Measurements from ENCODE around the gene PVR. TPM values are rescaled to one million over a fixed set of nuclear protein-coding genes. Genes with fewer than 3 reads are reported as not detected.

The PVR gene
- total RNA-seq, 1 donor from 2014 or later = 14.8 TPM

DNA sequence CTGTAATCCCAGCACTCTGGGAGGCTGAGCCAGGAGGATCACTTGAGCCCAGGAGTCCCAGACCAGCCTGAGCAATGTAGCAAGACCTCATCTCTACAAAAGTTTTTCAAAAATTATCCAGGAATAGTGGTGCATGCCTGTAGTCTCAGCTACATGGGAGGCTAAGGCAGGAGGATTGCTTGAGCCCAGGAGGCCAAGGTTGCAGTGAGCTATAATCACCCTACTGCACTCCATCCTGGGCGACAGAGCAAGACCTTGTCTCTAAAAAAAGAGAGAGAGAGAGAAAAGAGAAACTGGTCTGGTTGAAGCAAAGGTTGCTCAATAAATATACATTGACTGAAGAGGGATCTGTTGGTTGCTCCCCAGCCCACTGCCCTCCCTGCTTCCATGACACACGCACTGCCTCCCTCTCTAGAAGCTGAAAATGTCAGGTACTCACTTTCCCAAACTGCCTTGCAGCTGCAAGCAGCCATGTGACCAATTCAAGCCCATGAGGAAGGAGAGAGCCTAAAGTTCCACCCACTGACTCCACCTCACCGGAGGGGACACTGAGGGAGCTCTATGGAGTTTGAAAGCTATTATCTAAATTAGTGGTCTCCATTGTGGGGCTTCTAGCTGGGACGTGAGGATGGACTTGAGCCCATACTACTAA lies 69.3 kb downstream of the PVR start:
- H3K36me3 Mint-ChIP-seq (ENCODE audit: low read depth, unreplicated experiment) = peaks cover 9% of the 10 kb centered on the region
- no peak overlapping the region for H3K27ac Mint-ChIP-seq (ENCODE audit: unreplicated experiment)
- no peak for DNase-seq (ENCODE audit: low spot score)
- TF ChIP-seq CTCF (IDR thresholded peaks at IDR 0.05; ENCODE audit: unreplicated experiment) = no peak
- no peaks in the 10 kb centered on the region for H3K9me3 Mint-ChIP-seq (ENCODE audit: unreplicated experiment)
- H3K27me3 Mint-ChIP-seq (ENCODE audit: unreplicated experiment) = no peaks in the 10 kb centered on the region
- H3K4me3 Mint-ChIP-seq (ENCODE audit: unreplicated experiment) = no peak overlapping the region
- peaks cover 12% of the 10 kb centered on the region for H3K4me1 Mint-ChIP-seq (ENCODE audit: unreplicated experiment)

Small RNA genes within 50 kb of the gene (microRNA-seq; reads per million reads assigned to microRNA genes)
- gene MIR4531 (ENCODE audit: unreplicated experiment) = not detected

Other genes starting within 250 kb of the PVR start
- 3.2 TPM for gene ZNF285, start 242.3 kb upstream of the PVR start, total RNA-seq (ENCODE audit: unreplicated experiment)
- gene ZNF229, start 195.4 kb upstream of the PVR start, total RNA-seq (ENCODE audit: unreplicated experiment) = 10.3 TPM
- gene ZNF180, start 143.4 kb upstream of the PVR start, total RNA-seq (ENCODE audit: unreplicated experiment) = 7.7 TPM
- not detected for gene CEACAM20, start 114.2 kb upstream of the PVR start, total RNA-seq (ENCODE audit: unreplicated experiment)
- gene IGSF23, start 30.3 kb upstream of the PVR start, total RNA-seq (ENCODE audit: unreplicated experiment) = not detected
- 3.7 TPM for gene CEACAM19, start 27.6 kb downstream of the PVR start, total RNA-seq (ENCODE audit: unreplicated experiment)
- gene CEACAM16, start 55.2 kb downstream of the PVR start, total RNA-seq (ENCODE audit: unreplicated experiment) = not detected
- gene BCL3, start 104.8 kb downstream of the PVR start, total RNA-seq (ENCODE audit: unreplicated experiment) = 1.9 TPM
- 0.85 TPM for gene CBLC, start 134.0 kb downstream of the PVR start, total RNA-seq (ENCODE audit: unreplicated experiment)
- 6.9 TPM for gene BCAM, start 165.2 kb downstream of the PVR start, total RNA-seq (ENCODE audit: unreplicated experiment)
- 342 TPM for gene NECTIN2, start 202.4 kb downstream of the PVR start, total RNA-seq (ENCODE audit: unreplicated experiment)
- 60.5 TPM for gene TOMM40, start 247.3 kb downstream of the PVR start, total RNA-seq (ENCODE audit: unreplicated experiment)